ENCODE results near the gene ECE1.

- peak in 2 of 3 experiments; percentile 26 to 33; a peak in 3 of 4 replicates for TF ChIP-seq CTCF (IDR thresholded peaks at IDR 0.05; ENCODE audit: control extremely low read depth in 1 of 3, insufficient read depth in 1 of 3, low read depth in 1 of 3, low read length in 3 of 3)
- TF ChIP-seq CREB1 (IDR thresholded peaks at IDR 0.05) = no peak
- no peak for TF ChIP-seq TBP (IDR thresholded peaks at IDR 0.05; ENCODE audit: low read depth, low read length)
- no peak for TF ChIP-seq POLR2A (IDR thresholded peaks at IDR 0.05; ENCODE audit: control extremely low read depth in 1 of 2, low read depth in 2 of 2, low read length in 2 of 2)
- no peak for TF ChIP-seq CHD2 (IDR thresholded peaks at IDR 0.05; ENCODE audit: low read length)
- no peak for TF ChIP-seq SRF (IDR thresholded peaks at IDR 0.05; ENCODE audit: low read depth, low read length)
- no peak for TF ChIP-seq EZH2 (IDR thresholded peaks at IDR 0.05; ENCODE audit: low read depth, low read length, severe bottlenecking)
- no peak for TF ChIP-seq RXRA (IDR thresholded peaks at IDR 0.05; ENCODE audit: insufficient read depth, low read depth, low read length)
- no peak for TF ChIP-seq RFX5 (IDR thresholded peaks at IDR 0.05; ENCODE audit: borderline replicate concordance, low read depth, low read length)
- TF ChIP-seq MAX (IDR thresholded peaks at IDR 0.05) = no peak
- no peak for TF ChIP-seq CBX8 (IDR thresholded peaks at IDR 0.05; ENCODE audit: borderline replicate concordance, low read depth, low read length)
These were observed 21.7 kb downstream of the ECE1 start for GRCh38 chr1:21268281-21269239.
